NCI-H345 (cell line): ENCODE results near the gene PID1.

ENCODE experiments used
- DNase-seq: peaks from one replicate; lab custom pipeline; 2025; lab: John Stamatoyannopoulos, UW

PID1 gene

DNA sequence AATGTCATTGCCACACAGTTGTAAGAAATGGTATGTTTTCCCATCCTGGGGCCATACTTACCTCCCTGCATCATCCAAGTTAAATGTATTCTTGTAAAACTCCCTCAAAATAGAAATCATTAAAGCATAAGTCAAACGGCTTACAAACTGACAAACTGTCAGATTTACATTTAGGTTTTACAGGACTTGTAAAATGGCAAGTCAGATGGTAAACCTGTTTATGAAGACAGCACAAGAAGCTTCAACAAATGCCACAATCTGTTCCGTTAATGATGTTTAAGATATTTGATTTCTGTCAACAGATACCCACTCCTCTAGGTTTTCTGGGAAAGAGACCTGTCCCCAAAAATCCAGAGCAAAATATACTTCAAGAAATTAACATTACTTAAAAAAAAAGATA lies 197.2 kb downstream of the PID1 start:
- no peak for DNase-seq

DNA sequence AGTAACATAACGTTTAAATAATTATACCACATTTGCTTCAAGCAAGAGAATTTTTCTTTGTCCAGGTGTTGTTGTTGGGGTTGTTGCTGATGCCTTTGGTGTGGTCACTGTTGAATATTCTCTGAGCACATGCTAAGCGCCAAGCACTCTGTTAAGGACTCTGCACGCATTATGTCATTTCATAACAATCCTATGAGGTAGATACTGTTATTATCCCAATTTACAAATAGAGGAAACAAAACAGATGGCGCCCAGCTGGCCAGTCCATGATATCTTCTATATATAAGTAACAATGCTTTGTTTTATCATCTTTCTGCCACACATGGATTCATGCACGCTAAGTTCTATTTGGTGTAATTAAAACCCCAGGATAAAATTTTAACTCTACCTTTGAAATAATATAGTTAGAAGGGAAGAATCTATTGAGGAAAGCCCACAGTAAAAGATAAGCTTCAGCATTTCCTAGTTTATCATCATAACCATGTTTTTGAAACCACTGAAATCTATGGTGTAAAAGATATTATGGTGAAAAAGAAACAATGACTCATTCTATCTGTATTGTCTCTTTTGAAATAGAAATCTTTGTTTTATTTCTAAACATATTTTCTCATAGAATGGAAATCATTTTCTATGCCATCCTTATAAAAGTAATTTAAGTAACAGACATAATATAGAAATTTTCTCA lies 199.7 kb downstream of the PID1 start:
- no peak for DNase-seq

DNA sequence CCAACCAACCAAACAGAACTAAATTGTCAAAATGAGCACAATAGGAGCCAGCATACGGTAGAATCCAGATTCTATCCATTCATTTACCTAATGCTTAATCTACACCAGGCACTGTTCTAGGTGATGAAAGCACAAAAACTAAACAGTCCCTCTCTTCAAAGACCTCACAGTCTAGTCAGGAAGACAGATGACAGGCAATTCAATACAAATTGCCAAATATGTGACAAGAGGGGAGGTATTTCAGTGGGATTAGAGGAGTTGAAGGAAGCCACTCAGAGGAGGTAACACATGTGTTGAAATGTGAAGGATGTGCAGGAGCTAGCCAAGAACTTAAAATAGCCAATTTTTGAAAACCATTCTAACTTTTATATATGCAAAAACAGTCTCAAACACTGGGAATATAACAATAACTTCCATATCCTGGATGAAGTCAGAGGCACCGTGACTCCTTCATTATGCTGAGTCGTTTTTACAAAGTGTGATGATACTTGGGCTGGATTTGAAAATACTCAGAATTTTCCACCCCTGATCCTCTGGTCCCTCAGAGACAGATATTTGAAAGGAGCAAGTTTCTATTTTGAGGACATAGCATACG lies 204.9 kb downstream of the PID1 start:
- DNase-seq, result no peak

DNA sequence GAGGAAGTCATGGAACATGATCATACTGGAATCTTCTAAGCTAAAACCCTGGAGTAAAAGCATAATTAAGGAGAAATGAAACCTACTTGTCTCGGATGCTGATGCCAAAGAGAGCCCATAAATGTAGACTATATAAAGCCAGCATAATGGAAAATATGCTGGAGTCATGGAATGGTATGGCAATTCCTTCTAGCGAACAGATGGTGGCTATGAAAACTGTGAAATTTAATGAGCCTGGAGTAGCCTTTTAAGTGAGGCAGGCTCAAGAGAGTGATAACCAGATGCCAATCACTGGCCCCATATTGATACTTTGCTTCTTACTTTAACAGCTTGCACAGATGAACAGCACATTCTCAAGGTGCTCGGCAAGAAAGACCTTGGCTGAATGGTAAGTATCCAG lies 206.3 kb downstream of the PID1 start:
- no peak for DNase-seq

DNA sequence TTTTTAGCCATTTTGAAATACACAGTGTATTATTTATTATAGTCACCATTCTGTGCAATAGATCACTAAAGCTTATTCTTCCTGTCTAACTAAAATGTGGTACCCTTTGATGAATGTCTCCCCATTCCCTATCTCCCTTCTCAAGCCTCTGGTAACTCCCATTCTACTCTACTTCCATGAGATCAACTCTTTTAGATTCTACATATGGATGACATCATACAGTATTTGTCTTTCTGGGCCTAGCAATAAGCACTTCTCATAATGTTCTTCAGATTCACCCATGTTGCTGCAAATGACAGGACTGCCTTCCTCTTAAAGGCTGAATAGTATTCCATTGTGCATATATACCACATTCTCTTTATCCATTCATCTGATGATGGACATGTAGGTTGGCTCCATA lies 210.9 kb downstream of the PID1 start:
- no peak for DNase-seq

DNA sequence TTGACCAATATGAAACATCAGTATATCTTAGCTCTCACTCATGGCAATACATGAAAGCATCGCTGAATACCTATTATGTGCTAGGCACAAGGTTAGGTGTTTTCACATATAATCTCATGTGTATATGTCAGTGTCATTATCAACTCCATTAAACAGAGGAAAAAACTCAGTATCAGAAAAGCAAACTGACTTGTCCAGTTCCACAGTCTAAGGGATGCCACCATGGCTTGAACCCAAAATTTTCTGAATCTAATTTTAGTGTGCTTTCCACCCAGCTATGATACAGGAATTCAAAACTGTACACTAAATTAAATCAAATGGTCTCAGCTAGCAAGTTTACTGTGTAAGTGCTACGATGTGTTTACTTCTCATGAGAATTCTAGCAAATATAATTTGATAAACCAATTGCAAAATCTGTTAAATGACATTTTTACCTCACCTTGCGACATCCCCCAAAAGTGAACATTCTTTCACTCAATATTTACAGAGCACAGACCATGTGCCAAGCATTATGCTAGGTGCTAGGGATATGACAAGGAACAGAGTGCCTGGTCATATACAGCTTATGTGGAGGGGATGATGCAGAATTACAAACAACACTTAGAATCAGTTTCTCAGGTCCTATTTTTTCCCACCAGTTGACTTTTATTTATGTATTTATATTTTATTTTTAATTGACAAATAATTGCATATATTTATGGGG lies 211.6 kb downstream of the PID1 start:
- DNase-seq, result no peak

DNA sequence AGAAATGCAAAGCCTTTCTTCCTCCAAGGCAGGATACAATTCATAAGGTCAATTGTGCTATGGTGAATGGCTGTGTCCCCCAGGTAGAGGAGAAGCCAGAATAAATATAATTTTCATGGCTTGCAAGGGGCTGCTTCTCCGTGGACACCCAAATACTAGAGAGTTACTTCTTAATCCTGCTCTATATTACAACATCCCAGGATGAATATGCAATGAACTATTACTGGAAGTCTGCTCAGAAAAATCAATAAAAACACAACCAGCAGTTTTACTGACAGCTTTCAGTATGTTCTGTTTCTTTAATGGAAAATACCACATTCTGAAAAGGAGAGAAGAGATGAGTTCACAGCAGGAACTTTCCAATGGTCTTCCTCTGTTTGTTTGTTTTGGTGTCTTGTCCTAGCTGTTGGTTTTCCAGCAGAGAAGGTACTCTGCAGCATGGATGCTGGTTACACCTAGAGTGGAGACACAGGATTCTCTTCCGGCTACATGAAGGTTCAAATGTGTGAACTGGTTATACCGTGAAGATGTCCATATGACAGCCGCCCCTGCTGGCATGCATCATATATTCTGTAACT lies 213.0 kb downstream of the PID1 start:
- DNase-seq, result no peak

DNA sequence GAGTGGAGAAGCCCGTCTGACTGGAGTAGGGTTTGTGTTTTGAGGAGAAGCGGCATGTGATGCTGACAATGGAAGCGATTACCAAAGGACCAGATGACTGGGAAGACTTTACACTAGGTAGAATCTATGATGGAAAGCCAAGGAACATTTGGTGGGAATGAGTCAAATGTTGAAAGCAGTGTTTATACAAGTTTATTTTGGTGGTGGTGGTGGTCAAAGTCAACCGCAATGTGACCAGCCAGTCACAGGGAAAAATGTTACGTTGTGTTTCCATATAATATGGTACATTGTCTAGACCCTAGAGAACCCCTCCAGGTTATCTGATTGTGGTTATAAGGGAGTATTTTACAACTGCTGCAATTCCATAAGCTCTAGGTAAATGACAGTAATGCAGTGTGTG lies 216.8 kb downstream of the PID1 start:
- DNase-seq, result no peak

DNA sequence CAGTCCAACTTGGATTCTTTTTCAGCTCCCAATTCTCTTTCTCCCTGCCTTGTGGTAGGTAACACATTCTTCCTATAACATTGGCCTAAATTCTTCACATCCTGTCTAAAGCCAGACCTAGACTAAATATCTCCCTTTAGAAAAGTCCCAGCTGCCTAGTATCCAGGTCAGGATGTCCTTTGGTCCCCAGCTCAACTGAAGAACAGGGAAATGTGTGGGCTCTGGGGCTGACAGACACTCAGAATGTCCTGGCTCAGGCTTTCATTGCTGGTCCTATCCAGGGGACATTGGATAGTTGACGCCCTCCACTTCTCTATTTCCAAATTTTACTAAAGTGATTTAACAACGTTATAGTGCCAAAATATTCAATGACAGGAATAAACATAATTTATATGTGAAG lies 219.3 kb downstream of the PID1 start:
- DNase-seq, result no peak

DNA sequence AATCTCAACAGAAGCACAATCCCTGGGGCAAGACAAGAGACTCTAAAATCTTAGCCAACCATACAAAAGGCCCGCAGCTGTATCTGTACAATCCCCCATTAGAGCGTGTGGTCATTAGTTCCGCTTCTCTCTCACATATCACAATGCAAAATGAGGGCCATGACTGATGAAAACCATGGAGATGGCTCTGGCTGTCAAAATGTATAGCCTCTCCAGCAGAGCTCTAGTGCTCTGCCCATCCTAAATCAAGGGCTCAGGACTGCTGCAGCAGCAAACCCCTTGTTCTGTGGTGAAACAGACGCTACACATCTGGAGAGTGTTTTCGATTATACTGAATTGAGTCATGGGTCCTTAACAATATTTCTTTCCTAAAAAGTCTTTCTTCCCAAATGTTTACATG lies 221.0 kb downstream of the PID1 start:
- DNase-seq, result no peak

DNA sequence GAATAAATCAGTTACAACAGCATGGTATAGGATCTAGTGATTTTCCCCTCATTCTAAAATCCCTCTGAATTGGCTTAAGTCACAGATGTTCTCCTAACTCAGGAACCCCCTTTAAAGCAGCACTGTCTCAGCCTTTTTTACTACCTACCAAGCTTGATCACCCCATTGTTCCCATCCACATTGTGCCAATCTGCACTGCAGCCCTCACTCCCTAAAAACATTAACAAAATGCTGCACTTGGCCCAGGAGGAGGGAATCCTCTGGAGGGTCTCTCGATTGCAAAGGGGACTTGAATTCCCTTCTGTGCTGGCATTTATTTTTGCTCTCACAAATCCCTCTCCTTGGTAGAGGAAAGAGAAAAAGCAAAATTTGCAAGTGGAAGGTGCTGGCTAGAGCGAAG lies 223.0 kb downstream of the PID1 start:
- DNase-seq, result no peak

DNA sequence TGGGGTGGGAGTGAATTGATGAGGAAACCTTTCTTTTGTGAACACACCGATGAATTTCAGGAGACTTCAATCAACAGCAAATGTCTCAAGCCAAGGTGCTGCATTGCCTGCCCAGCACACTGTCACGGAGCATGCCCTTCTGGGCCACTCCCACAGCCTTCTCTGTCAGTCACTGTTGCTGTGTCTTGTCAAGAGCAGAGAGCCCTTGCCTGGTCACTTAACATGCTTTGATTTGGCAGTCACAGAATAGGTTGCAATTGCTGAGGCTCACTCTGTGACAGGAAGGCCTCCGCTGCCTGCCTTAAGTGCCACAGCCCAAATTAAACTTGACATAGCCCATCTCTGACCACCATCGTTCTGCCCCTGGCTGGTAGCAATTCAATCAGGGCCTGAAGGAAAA lies 225.4 kb downstream of the PID1 start:
- no peak for DNase-seq

DNA sequence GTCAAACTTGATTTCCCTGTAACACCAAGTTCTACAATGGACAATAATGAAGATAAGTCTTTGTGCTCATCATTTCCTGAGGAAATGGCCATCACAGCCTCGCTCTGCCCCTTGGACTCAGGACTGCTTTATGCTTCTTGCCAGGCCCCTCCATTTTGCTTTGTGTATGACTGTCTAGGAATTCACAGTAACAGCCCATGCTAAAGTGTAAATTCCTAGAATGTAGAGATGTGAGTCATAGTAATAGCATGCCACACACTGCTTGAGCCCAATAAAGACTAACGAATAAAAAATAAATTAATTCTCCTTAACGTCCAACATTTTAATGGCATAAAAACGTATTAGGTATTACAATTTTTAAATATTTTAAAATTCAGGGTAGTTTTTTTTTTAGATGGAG lies 226.5 kb downstream of the PID1 start:
- no peak for DNase-seq

DNA sequence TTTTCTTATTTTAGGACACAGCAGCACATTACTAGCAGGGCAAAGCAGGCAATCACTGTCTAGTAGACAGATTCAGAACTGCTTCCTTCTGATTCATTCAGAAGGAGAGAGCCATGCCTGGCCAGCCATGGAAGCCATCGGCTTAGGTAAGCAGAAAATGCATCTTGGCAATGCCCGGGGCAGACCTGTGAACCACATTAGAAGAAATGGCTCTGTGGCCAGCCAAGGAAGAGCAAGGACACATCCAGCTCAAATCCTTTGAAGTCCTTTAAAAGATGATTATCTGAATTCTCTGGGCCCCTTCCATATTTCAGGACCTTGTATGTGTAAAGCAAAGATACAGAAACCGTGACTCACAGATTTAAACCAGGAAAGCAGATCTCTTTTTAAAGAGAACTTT lies 227.4 kb downstream of the PID1 start:
- DNase-seq, result no peak

DNA sequence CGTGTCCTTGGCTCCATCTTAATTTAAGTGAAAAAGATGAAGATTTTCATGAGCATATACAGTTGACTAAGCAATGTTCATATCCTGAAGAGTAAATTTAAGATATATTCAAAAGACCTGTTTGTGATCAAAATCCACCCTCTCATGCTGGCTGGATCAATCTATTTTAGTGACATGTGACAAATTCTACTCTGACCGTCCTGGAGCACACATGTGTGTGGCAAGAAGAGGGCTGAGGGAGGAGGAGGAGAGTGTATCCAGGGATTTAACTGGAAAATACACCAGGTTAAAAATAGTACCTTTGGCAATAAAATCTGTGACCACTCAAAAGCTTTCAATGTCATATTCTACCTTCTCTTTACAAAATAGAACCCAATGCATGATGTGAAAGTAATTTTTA lies 228.7 kb downstream of the PID1 start:
- no peak for DNase-seq

DNA sequence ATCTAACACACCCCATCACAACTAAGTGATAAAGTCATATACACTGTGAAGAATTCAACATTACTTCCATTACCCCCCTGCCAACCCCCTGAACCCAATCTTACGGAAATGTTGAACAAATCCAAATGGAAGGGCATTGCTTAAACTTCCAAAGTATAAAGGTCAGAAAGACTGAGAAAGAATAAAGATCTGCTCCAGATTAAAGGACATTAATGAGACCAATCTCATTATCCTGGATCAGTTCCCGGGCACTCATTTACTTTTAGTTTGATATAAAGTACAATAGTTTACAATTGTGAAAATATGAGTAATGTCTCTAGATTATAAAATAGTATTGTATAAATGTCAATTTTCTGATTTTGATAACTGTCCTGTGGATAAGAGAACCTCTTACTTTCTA lies 229.4 kb downstream of the PID1 start:
- DNase-seq, result no peak

DNA sequence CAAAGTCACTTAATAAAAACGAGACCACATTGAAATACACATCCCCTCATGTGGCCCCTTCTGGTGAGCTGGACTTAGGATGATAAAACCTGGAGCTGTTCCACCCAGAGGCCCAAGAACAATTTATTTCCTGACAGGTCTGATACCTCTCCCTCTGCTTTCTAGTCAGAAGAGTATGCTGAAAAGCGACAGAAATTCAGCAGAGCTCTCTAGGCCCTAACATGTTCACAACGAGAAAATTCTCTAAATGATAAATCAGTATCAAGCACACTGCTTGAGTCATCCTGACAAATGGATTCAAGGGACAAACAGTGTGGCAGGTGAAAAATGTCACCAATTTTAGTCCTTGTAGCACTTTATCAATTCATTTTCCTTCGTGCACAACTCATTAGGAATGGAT lies 233.5 kb downstream of the PID1 start:
- no peak for DNase-seq

DNA sequence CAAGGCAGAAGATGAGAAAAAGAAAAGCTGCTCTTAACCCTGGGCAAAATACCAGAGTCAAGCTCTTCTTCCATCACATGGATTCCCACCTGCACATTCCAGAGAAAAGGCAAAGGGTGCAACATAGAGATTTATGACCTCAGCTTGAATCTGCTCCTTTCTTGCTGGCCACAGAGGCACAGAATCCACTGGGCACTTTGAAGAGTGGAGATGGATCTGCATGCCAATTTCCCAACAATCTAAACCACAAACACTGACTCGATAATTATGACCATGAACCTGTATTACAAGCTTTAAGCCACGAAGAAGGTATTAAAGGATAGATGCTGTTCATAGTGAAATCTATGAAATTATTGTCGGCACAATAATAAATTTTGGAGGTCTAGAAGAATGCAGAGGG lies 237.3 kb downstream of the PID1 start:
- no peak for DNase-seq

DNA sequence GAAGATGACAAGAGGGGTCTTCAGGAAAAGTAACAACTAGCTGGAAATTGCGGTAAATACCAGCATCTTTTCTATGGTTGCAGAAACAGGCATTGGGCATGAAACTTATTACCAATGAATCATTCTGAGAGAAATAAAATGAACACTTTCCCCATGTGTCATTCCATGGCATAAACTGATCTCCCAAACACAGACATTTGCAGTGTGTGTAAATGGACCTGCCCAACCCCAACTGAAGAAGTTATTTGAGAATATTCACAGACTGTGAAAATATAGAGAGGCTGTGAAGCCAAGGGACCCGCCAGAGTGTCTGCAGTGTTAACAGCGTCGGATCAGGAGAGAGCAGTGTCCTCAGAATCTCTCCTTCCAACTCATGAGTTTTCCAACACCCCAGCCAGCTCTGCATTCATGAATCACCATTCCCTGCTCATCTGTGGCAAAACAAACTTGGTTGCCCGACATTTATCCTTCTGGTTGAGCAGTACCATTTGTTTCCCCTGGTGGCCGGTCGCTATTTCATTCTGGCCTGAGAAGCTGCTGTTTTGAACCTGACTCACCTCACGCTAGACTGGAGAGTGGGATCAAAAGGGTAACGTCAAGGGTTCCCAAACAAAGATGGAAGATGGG lies 238.4 kb downstream of the PID1 start:
- DNase-seq, result no peak

DNA sequence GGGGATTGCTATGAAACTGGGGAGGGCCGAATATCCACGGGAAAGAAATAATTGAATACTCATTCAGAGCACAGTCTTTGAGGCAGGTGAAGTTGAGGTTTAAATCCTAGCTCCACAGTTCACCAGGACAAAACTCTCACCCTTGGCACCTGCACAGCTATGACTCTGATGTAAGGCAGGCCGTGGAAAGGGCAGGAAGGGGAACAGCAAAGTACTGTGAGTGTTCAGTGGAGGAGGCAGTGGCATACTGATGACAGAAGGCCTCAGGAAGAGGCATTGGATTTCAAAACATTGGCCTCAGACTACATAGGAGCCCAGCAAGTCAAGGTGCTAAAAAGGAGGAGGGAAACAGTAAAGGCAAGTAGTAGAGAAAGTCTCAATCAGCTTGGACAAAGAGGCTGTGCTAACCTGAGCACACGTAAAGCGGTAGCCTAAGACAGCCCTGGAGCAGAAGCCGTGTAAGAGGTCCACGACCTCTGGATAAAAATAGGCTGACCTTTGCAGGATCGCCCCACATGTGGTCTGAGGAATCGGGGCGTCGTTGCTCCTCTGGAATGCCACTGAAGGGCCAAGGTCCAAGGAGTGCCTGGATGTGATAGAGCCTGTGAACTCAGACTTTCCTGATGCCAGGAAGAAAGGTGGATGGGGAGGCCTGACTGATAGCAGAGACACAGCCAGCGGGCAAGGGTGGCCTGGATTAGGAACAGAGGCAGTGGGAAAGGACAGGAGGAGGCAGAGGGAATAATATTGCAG lies 243.6 kb downstream of the PID1 start:
- no peak for DNase-seq

DNA sequence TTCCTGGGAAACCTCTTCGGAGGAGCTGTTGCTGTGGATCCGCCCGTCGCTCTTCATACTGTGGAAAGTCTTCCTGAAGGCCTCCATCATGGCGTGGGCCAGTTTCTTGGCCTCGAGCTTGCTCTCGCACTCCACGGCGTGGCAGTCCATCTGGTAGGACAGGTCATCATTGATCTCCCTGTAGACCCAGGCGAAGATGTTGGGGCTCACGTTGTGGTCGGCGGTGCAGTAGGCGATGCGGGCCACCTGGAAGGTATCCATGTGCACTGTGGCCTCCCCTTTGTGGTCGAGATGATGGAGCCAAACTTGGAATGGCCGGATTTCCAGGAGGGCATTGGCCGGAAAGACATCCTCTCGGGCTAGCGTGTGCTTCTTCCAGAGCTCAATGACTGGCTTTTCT lies 245.4 kb downstream of the PID1 start:
- no peak for DNase-seq

DNA sequence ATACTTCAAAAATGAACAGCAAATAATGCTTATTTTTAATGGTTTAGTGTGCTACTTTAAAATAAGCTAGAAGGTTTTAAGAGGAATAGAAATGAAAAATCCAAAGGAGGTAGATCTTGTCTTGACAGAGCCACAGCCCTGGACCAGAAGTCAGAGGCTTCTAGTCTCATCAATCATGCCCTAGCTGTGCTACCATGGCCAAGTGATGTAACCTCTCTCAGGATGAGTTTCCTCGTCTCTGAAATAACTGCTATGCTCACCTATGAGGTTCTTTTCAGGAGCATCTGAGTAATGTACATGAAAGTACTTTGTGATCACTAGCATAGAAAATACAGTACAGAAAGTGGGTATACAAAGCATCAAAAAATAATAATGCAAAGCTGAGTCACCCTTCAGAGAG lies 248.4 kb downstream of the PID1 start:
- no peak for DNase-seq
